Measurements from ENCODE around the gene GPD2. TPM values are rescaled to one million over a fixed set of nuclear protein-coding genes. Genes with fewer than 3 reads are reported as not detected.
"Not testable (repeated sequence)": the region's sequence is repeated elsewhere in the genome, so short reads cannot be mapped to it uniquely, and the experiment has no call there.

The GPD2 gene
- total RNA-seq, 1 donor from 2014 or later = 41.9 TPM

DNA sequence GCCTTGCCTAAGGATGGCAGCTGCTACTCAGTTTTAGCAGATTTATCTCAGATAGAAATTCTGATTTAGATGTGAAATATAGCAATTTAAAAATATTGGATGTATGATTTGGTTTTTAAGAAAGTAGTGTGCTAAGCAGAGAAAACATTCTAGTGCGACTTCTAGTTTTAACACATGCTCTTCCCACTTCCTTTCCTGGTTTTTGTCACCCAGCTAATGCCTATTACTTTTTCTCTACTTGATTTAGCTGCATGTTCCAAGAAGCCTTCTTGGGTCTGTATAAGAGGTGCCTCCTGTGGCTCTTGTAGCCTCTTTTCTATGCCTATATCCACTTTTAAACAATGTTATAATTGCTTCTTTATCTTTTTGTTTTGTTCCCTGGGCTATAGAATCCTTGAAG lies 53.0 kb downstream of the GPD2 start:
- TF ChIP-seq, protein P1, sequence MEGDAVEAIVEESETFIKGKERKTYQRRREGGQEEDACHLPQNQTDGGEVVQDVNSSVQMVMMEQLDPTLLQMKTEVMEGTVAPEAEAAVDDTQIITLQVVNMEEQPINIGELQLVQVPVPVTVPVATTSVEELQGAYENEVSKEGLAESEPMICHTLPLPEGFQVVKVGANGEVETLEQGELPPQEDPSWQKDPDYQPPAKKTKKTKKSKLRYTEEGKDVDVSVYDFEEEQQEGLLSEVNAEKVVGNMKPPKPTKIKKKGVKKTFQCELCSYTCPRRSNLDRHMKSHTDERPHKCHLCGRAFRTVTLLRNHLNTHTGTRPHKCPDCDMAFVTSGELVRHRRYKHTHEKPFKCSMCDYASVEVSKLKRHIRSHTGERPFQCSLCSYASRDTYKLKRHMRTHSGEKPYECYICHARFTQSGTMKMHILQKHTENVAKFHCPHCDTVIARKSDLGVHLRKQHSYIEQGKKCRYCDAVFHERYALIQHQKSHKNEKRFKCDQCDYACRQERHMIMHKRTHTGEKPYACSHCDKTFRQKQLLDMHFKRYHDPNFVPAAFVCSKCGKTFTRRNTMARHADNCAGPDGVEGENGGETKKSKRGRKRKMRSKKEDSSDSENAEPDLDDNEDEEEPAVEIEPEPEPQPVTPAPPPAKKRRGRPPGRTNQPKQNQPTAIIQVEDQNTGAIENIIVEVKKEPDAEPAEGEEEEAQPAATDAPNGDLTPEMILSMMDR (IDR thresholded peaks at IDR 0.05) = no peak
- no peak for ATAC-seq
- no peak overlapping the region for H3K27ac ChIP-seq

DNA sequence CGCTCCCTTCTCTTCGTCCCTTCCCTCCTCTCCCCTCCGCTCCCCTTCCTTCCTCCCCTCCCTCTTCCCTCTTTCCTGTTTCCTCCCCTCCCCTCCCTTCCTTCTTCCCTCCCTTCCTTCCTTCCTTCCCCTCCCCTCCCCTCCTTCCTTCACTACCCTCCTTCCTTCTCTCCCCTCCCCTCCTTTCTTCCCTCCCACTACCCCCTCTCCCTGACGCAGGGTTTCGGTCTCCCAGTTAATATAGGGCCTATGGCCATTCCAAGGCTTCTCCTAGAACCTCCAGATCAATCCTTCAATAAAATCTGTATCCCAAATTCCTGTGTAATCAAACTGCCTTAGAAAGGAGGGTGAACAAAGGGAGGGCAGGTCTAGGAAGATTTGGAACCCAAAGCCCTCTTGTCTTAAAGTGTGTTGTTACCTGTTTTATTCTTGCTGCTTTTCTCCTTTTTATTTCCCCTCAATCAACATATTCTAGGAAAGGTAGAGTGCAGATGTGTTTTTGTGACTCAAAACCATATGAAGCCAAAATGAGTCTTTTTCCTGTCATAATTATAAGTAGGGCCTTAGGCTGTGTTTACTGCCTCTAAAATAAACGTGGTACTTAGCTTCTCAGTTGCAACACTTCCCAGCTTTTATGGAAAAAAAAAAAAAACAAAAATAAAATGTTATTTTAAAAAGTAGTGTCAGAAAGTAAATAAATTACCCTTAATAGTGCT lies 53.7 kb downstream of the GPD2 start:
- intact Hi-C loops (cut with DNase I) = no loop called here
- Histone ChIP-seq H3K9me3 (no peaks in the 10 kb centered on the region), H3K27me3 (no peaks in the 10 kb centered on the region), H3K36me3 (no peaks in the 10 kb centered on the region), H3K27ac (no peak overlapping the region), H3K4me3 (no peak overlapping the region), H3K4me1 (peaks cover 5% of the 10 kb centered on the region)
- DNase-seq (no peak), ATAC-seq (no peak)
- TF ChIP-seq, protein P1 (IDR thresholded peaks at IDR 0.05) = no peak

More for the DNA sequence above, 53.0 kb downstream of the GPD2 start:
- no peak for DNase-seq
- Histone ChIP-seq H3K27me3 (no peaks in the 10 kb centered on the region), H3K9me3 (no peaks in the 10 kb centered on the region), H3K4me3 (no peak overlapping the region), H3K36me3 (no peaks in the 10 kb centered on the region), H3K4me1 (peaks cover 5% of the 10 kb centered on the region)
- intact Hi-C loops (cut with DNase I) = no loop called here

DNA sequence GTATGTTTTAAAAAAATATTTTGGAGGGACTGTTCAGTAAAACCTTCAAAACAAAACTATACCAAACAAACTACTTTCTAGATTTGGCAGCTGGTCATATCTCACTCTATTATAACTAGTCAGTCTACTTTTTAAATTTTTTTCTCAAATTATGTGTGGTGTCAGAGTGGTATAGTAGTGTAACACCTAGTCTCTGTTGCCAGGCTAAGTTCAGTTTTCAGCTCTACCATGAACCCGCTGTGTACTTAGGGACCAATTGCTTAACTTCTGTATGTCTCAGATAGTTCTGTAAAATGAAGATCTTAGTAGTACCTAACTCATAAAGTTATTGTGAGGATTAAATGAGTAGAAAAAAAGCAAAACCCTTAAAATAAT lies 54.3 kb downstream of the GPD2 start:
- intact Hi-C loops (cut with DNase I) = no loop called here
- H3K4me3 ChIP-seq = no peak overlapping the region
- peak; percentile 58 for ATAC-seq

DNA sequence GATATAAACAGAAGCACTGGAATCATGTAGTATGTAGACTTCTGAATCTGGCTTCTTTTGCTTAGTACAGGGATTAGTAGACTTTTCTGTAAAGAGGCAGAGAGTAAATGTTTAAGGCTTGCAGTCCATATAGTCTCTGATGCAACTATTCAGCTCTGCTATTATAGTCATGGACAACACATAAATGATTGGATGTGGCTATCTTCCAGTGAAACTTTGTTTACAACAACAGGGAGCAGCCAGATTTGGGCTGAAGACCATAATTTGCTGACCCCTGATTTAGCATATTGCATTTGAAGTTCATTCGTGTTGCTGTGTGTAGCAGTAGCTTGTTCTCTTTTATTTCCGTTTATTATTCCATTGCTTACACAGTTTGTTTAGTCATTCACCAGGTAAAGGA lies 55.0 kb downstream of the GPD2 start:
- intact Hi-C loops (cut with DNase I) = no loop called here

More for the DNA sequence above, 54.3 kb downstream of the GPD2 start:
- peaks cover 5% of the 10 kb centered on the region for H3K4me1 ChIP-seq
- H3K9me3 ChIP-seq = no peaks in the 10 kb centered on the region
- TF ChIP-seq, protein P1 (IDR thresholded peaks at IDR 0.05) = no peak
- no peaks in the 10 kb centered on the region for H3K27me3 ChIP-seq
- no peak for DNase-seq
- no peak overlapping the region for H3K27ac ChIP-seq
- H3K36me3 ChIP-seq = no peaks in the 10 kb centered on the region

DNA sequence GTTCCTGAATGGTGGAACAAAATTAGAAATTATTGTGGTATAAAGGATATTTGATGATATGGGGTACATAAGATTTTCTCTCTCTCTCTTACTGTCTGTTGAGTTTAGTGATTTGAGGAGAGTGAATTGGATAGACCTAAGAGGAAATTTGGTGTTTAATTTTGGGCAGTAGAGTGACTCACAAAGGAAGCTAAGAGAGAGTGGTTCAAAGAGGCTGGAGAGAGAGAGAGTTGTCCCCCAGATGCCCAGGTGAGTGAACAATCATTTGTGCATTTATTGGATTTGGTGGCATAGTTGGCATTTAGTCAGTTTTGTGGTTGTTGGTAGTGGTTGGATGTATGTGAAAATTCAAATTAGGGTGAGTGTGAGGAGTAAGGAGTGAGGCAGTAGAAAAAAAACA lies 56.8 kb downstream of the GPD2 start:
- Histone ChIP-seq H3K9me3 (no peaks in the 10 kb centered on the region), H3K4me1 (peaks cover 5% of the 10 kb centered on the region), H3K27me3 (no peaks in the 10 kb centered on the region), H3K36me3 (no peaks in the 10 kb centered on the region), H3K4me3 (no peak overlapping the region), H3K27ac (no peak overlapping the region)
- intact Hi-C loops (cut with DNase I) = no loop called here
- no peak for ATAC-seq
- DNase-seq = no peak
- TF ChIP-seq, protein P1 (IDR thresholded peaks at IDR 0.05) = no peak

More for the DNA sequence above, 55.0 kb downstream of the GPD2 start:
- TF ChIP-seq, protein P1 (IDR thresholded peaks at IDR 0.05) = no peak
- Histone ChIP-seq H3K27me3 (no peaks in the 10 kb centered on the region), H3K4me3 (no peak overlapping the region), H3K27ac (no peak overlapping the region), H3K9me3 (no peaks in the 10 kb centered on the region), H3K4me1 (peaks cover 5% of the 10 kb centered on the region), H3K36me3 (no peaks in the 10 kb centered on the region)
- ATAC-seq (no peak), DNase-seq (no peak)

DNA sequence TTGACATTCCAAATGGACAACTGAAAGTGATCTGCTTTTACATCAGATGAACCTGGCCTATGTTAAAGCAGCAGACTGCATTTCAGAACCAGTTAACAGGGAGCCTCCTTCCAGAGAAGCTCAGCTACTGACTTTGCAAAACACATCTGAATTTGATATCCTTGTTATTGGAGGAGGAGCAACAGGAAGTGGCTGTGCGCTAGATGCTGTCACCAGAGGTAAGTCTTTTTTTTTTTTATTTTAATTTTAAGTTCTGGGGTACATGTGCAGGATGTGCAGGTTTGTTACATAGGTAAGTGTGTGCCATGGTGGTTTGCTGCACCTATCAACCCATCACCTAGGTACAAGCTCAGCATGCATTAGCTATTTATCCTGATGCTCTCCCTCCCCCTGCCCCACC lies 59.8 kb downstream of the GPD2 start:
- H3K4me3 ChIP-seq; H3K4me1 ChIP-seq; intact Hi-C loops (cut with DNase I); DNase-seq; H3K27ac ChIP-seq; H3K27me3 ChIP-seq; H3K9me3 ChIP-seq; H3K36me3 ChIP-seq; ATAC-seq: not testable (repeated sequence)

Data from upper lobe of right lung (tissue), 1 donor.